HepG2 (cell line): ENCODE results near the gene TSPYL1. TPM values are rescaled to one million over a fixed set of nuclear protein-coding genes. Genes with fewer than 3 reads are reported as not detected.

ENCODE experiments used
- AKAP8 ChIP-seq: sonication (generic); formaldehyde crosslinking; IDR thresholded peaks from 2 replicates; pipeline ENCODE4 v1.5.1; 2020; ENCODE audit warnings: mild to moderate bottlenecking, missing genetic modification reagents
- ATF1 ChIP-seq: IDR thresholded peaks from 2 replicates; pipeline ENCODE4 v1.6.1; 2016; ENCODE audit warnings: mild to moderate bottlenecking, control low read depth
- FOXP1 ChIP-seq, 2 experiments: fragments of 450-650 bp in 1 of 2; IDR thresholded peaks; 2 replicates each; pipeline ENCODE4 v1.6.1; 2017 to 2018; ENCODE audit warnings: antibody characterized with exemption in 1 of 2
- MYC ChIP-seq: sonication (generic); formaldehyde crosslinking; IDR thresholded peaks from 2 replicates; pipeline ENCODE4 v1.9.0; 2021; ENCODE audit warnings: missing genetic modification reagents, borderline replicate concordance
- NFE2L2 ChIP-seq: fragments of 150-350 bp; IDR thresholded peaks from 2 replicates; pipeline ENCODE4 v1.6.1; 2014; ENCODE audit warnings: low read length
- PCBP2 ChIP-seq: fragments of 200-400 bp; formaldehyde crosslinking; optimal IDR thresholded peaks from 2 replicates; pipeline ENCODE3; 2018; ENCODE audit warnings: low read length, low read depth; ENCODE audit not compliant: poor library complexity, severe bottlenecking
- POLR2G ChIP-seq: fragments of 200-400 bp; formaldehyde crosslinking; IDR thresholded peaks from 2 replicates; pipeline ENCODE4 v1.6.1; 2018; ENCODE audit warnings: mild to moderate bottlenecking, low read depth, low read length, moderate library complexity
- SMAD3 ChIP-seq: sonication (generic); formaldehyde crosslinking; IDR thresholded peaks from 2 replicates; pipeline ENCODE4 v1.4.0; 2020; ENCODE audit warnings: missing genetic modification reagents
- TAF1 ChIP-seq: sonication (generic); formaldehyde crosslinking; IDR thresholded peaks from 2 replicates; pipeline ENCODE4 v1.4.0; 2020; ENCODE audit warnings: missing genetic modification reagents
- TCF7 ChIP-seq: sonication (generic); IDR thresholded peaks from 2 replicates; pipeline ENCODE4 v1.6.1; 2016; ENCODE audit warnings: antibody characterized with exemption, low read depth
- TIGD3 ChIP-seq: sonication (generic); formaldehyde crosslinking; IDR thresholded peaks from 2 replicates; pipeline ENCODE4 v1.5.1; 2020; ENCODE audit warnings: mild to moderate bottlenecking, missing genetic modification reagents, borderline replicate concordance
- TOPORS ChIP-seq: sonication (generic); formaldehyde crosslinking; IDR thresholded peaks from 2 replicates; pipeline ENCODE4 v1.8.0; 2023; ENCODE audit warnings: mild to moderate bottlenecking, missing genetic modification reagents
- ZNF251 ChIP-seq: sonication (generic); formaldehyde crosslinking; IDR thresholded peaks from 2 replicates; pipeline ENCODE4 v1.9.0; 2021; ENCODE audit warnings: mild to moderate bottlenecking, missing genetic modification reagents
- ZNF280B ChIP-seq: sonication (generic); formaldehyde crosslinking; IDR thresholded peaks from 2 replicates; pipeline ENCODE4 v1.5.0; 2020; ENCODE audit warnings: missing genetic modification reagents, mild to moderate bottlenecking, borderline replicate concordance
- ZNF331 ChIP-seq: sonication (generic); formaldehyde crosslinking; IDR thresholded peaks from 2 replicates; pipeline ENCODE4 v1.4.0; 2020; ENCODE audit warnings: missing genetic modification reagents
- polyA plus RNA-seq, 8 experiments: library from polyadenylated mRNA; depleted of rRNA in 3 of 8; stranded (reverse) in 7 of 8; unstranded in 1 of 8; fragments of >200 nt; fragmentation: Illumina TruSeq in 4 of 8; extraction: Trizol in 4 of 8; gene quantifications; 2 replicates each; pipeline versions ENCODE4 v1.2.1 to v1.2.3, GENCODE V29; 2011 to 2016; ENCODE audit warnings: low read depth in 4 of 8, missing spikeins in 1 of 8, mixed read lengths in 1 of 8; ENCODE audit not compliant: insufficient read depth in 1 of 8
- total RNA-seq, 5 experiments: library from RNA; depleted of rRNA; stranded (reverse); fragments of >200 nt; fragmentation: Illumina TruSeq; extraction: Trizol; gene quantifications; 2 replicates each; pipeline ENCODE4 v1.2.3, GENCODE V29; 2016; ENCODE audit warnings: low read depth in 1 of 5
- TF ChIP-seq, protein P1 (sequence below): sonication (generic); IDR thresholded peaks from 2 replicates; pipeline ENCODE4 v1.6.1; 2016; ENCODE audit warnings: low read depth, borderline replicate concordance
- TF ChIP-seq, protein P2 (sequence below): sonication (generic); formaldehyde crosslinking; IDR thresholded peaks from 2 replicates; pipeline ENCODE4 v1.4.0; 2020; ENCODE audit warnings: missing genetic modification reagents, borderline replicate concordance
- TF ChIP-seq, protein P3 (sequence below): sonication (generic); formaldehyde crosslinking; IDR thresholded peaks from 2 replicates; pipeline ENCODE4 v1.4.0; 2020; ENCODE audit warnings: missing genetic modification reagents
- TF ChIP-seq, protein P4 (sequence below): sonication (generic); formaldehyde crosslinking; IDR thresholded peaks from 2 replicates; pipeline ENCODE4 v1.5.0; 2020; ENCODE audit warnings: mild to moderate bottlenecking, low read depth, missing genetic modification reagents, borderline replicate concordance

TSPYL1 gene
- total and polyA plus RNA-seq, 2 of the 13 experiments (the other 11 are each of a cell fraction or from before 2014, with no cell fraction given) = 28.3 to 93.0 TPM

DNA sequence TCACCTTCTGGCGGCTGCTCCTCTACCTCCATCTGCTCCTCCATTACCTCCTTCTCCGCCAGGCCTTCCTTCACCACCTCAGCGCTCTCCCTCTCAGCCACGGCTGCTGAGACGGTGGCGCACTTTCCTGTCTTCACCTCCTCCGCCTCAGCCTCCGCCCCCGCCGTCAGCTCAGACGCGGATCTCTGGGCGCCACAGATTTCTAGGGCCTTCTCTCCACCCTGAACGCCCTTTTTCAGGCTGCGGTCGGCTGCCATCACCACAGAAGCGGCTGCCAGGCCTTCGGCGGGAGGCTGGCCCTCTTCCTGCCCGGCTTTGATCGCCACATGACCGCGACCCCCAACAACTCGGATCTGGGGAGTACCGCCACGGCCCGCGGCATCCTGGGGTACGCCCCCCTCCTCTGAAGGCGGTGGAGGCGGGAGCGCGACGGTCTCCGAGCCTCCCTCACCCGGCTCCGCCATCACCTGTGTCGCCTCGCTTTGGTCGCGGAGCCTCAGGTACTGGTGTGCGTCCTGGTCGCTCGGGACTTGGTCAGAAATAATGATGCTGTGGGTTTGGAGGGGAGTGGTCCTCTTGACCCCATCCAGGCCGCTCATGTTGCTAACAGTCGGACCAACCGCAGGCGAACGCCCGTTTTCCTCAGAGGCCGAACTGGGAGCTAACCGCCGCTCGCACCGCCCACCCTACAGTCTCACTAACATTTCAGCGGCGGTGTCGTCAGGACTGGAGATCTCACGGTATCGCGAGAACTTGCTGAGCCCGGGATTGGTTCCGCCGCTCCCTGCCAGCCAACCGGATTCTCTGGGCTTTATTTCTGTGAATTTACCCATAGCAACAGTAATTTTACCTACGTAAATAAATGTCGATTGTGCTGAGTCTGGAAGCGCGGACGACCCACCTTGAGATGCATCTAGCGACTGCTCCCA, at the start of gene TSPYL1 (continued):
- peak; percentile 88 for TF ChIP-seq ZNF280B (CRISPR knock-in tag)
- peak; percentile 93 for TF ChIP-seq TOPORS
- TF ChIP-seq PCBP2 = no peak
- TF ChIP-seq, protein P1, sequence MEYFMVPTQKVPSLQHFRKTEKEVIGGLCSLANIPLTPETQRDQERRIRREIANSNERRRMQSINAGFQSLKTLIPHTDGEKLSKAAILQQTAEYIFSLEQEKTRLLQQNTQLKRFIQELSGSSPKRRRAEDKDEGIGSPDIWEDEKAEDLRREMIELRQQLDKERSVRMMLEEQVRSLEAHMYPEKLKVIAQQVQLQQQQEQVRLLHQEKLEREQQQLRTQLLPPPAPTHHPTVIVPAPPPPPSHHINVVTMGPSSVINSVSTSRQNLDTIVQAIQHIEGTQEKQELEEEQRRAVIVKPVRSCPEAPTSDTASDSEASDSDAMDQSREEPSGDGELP = no peak
- no peak for TF ChIP-seq NFE2L2
- TF ChIP-seq ATF1 (CRISPR knock-in tag) = peak; percentile 55; the same call in 1 of the 2 replicates
- TF ChIP-seq ZNF251 (CRISPR knock-in tag) = 0 out of 2 replicates have a peak, but pooled peaks have one; percentile 10
- TF ChIP-seq, protein P2, sequence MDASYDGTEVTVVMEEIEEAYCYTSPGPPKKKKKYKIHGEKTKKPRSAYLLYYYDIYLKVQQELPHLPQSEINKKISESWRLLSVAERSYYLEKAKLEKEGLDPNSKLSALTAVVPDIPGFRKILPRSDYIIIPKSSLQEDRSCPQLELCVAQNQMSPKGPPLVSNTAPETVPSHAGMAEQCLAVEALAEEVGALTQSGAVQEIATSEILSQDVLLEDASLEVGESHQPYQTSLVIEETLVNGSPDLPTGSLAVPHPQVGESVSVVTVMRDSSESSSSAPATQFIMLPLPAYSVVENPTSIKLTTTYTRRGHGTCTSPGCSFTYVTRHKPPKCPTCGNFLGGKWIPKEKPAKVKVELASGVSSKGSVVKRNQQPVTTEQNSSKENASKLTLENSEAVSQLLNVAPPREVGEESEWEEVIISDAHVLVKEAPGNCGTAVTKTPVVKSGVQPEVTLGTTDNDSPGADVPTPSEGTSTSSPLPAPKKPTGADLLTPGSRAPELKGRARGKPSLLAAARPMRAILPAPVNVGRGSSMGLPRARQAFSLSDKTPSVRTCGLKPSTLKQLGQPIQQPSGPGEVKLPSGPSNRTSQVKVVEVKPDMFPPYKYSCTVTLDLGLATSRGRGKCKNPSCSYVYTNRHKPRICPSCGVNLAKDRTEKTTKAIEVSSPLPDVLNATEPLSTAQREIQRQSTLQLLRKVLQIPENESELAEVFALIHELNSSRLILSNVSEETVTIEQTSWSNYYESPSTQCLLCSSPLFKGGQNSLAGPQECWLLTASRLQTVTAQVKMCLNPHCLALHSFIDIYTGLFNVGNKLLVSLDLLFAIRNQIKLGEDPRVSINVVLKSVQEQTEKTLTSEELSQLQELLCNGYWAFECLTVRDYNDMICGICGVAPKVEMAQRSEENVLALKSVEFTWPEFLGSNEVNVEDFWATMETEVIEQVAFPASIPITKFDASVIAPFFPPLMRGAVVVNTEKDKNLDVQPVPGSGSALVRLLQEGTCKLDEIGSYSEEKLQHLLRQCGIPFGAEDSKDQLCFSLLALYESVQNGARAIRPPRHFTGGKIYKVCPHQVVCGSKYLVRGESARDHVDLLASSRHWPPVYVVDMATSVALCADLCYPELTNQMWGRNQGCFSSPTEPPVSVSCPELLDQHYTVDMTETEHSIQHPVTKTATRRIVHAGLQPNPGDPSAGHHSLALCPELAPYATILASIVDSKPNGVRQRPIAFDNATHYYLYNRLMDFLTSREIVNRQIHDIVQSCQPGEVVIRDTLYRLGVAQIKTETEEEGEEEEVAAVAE = peak; percentile 66; the same call in 1 of the 2 replicates
- peak; percentile 95 for TF ChIP-seq TAF1 (CRISPR knock-in tag)
- TF ChIP-seq, protein P3, sequence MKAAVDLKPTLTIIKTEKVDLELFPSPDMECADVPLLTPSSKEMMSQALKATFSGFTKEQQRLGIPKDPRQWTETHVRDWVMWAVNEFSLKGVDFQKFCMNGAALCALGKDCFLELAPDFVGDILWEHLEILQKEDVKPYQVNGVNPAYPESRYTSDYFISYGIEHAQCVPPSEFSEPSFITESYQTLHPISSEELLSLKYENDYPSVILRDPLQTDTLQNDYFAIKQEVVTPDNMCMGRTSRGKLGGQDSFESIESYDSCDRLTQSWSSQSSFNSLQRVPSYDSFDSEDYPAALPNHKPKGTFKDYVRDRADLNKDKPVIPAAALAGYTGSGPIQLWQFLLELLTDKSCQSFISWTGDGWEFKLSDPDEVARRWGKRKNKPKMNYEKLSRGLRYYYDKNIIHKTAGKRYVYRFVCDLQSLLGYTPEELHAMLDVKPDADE = peak; percentile 22; the same call in 1 of the 2 replicates
- TF ChIP-seq MYC (CRISPR knock-in tag) = peak; percentile 67
- TF ChIP-seq TCF7 = no peak
- no peak for TF ChIP-seq TIGD3 (CRISPR knock-in tag)
- no peak for TF ChIP-seq ZNF331
- TF ChIP-seq SMAD3 (CRISPR knock-in tag) = no peak; the same call in 1 of the 2 replicates
- TF ChIP-seq, protein P4, sequence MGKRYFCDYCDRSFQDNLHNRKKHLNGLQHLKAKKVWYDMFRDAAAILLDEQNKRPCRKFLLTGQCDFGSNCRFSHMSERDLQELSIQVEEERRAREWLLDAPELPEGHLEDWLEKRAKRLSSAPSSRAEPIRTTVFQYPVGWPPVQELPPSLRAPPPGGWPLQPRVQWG = no peak
- peak; percentile 97 for TF ChIP-seq POLR2G
- peak; percentile 69 for TF ChIP-seq AKAP8 (CRISPR knock-in tag)
- TF ChIP-seq FOXP1 (IDR thresholded peaks at IDR 0.05) = no peak
- TF ChIP-seq FOXP1 (CRISPR knock-in tag; IDR thresholded peaks at IDR 0.05) = no peak
